NCI-H2196 (cell line): Measurements from ENCODE around the gene EEFSEC.

Source experiments
- DNase-seq: peaks from one replicate; lab custom pipeline; 2025; ENCODE audit not compliant: unreplicated experiment; lab: John Stamatoyannopoulos, UW

Gene EEFSEC

DNA sequence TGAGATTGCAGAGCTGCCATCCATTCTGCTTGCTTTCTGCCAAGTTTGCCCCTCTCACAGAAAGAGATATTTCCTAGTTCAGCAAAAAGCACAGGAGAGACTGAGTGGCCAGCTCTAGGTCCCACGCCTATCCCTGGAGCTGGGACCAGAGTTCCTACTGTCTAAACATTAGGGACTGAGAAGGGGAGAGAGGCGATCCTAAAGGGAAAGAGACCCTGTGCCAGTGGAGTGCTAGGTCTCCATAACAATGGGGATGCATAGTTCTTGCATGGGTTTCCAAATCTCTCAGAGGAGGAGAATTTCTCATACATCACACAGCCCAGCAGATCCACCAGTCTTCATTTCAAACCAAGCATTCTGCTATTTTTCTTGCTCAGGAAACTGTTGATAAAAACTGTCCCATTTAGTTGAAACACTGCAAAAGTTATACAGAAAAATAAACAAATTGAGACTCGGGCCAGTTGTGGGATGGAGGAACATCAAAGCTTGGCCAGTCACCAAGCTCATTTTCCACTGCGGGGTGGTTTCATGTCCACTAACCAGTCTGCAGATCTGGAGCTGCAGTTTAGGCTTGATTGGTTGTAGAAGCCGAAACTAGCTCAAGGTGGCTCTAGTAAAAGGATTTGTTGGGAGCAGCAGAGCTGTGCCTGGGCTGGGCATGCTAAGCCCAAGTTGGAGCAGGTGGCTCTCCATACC lies 62.7 kb downstream of the EEFSEC start:
- DNase-seq, result no peak

DNA sequence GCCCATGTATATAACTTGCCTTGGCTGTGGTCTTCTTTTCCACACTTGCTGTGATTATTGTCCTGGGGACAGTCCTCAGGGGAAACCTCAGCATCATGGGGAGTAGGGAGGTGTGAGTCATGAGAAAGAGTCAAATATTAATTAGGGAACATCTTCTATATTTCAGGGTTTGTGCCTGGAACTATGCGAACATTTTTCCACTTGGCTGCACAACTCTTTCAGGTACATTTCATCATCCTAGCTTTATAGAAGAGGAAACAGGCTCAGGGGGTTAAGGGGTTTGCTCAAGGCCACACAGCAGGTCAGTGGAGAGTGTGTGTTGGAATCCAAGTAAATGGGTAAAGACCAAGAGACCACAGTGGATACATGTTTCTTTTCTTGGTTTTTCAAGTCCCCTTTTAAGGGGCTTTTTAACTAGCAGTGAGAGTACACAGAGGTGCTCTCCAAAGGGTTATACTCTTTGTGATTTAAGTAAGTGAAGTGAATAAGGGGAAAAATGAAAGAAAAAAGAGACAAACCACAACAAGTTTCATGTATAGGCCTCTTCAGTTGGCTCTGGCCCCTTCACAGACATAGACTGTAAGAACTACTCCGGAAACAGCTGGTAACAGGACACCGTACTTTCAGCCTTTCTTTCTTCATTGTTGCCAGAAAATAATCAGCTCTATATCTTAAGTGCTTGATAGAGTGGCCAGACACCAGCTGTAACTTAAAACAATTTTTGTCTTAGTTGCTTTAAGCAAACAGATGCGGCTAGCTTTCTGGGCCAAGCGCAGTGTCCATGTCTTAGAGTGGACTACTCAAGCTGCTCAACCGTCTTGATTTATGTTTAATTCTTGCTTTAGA lies 64.6 kb downstream of the EEFSEC start:
- DNase-seq, result peak; percentile 67

- DNase-seq, result no peak
Observed at GRCh38 chr3:128218548-128219257, 65.4 kb downstream of the EEFSEC start.

- DNase-seq, result no peak
Observed at GRCh38 chr3:128221328-128221727, 68.0 kb downstream of the EEFSEC start.

DNA sequence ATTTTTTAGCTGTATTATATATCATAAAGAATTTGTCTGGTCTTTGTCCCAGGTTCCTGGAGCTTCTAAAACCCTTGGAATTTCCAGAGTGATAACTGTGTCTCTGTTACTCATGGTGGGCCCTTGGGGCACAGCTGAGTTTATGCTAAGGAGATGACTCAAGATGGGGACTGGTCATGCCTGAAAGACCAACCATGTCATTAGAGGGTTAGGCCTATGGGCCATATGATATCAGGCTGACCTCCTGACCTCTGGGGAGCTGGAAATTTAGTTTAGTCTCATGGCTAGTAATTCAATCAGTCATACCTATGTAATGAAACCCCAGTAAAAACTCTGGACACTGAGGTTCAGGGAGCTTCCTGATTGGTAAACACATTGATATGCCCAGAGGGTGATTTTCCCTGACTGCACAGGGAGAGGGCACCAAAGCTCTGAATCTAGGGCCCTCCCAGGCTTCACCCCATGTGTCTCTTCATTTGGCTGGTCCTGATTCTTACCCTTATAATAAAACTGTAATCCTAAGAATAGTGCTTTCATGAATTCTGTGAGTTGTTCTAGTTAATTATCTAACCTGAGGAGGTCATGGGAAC lies 69.6 kb downstream of the EEFSEC start:
- DNase-seq, result no peak

- DNase-seq, result no peak
Observed at GRCh38 chr3:128226186-128226725, 73.0 kb downstream of the EEFSEC start.

GRCh38 chr3:128226795-128227395 lies 73.6 kb downstream of the EEFSEC start:
- DNase-seq, result peak; percentile 35

- no peak for DNase-seq
Observed at GRCh38 chr3:128227507-128227906, 74.2 kb downstream of the EEFSEC start.

DNA sequence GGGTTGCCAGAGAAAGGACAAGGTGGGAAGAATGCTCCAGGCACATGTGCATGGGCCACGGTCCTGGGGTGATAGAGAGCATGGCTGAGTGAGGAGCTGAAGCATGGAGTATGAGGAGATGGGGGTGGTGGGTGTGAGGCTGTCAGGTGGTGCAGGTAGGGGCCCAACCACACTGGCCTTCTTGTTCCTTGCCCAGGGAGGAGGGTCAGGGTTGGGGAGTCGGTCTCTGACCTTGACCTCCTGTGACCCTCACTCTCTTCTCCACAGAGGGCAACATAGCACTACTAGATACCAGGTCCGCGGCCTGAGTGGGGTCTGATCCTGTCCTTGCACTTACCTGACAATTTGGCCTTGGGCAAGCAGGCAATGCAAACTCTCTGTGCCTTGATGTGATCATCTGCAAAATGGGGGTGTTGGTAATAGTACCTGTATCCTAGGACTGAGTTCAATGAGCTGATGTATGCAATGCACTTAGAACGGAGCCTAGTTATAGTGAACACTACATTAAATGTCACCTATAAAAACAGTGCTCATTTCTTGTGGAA lies 75.2 kb downstream of the EEFSEC start:
- no peak for DNase-seq

GRCh38 chr3:128229106-128229857 lies 76.0 kb downstream of the EEFSEC start:
- DNase-seq, result no peak

DNA sequence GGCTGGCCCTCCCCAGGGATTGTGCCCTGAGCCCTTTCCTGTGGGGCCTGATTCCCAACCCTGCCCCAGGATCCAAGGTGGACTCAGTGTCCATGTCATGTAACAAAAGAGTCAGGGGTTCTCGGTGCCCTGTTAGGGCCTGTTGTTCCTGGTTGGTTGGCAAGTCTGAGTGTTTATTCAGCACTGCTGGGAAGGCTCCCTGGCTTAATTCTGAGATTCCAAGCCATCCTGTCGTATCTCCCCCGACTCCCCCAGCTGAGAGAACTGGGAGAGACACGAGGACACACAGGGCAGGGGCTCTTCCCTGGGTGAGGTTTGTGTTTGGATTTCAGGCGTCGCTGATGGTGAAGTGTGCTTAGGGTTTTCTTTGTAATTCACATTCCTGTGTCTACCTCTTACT lies 78.3 kb downstream of the EEFSEC start:
- DNase-seq, result no peak

GRCh38 chr3:128232376-128233178 lies 79.3 kb downstream of the EEFSEC start:
- DNase-seq, result no peak

- DNase-seq, result no peak
Observed at GRCh38 chr3:128235207-128235926, 82.1 kb downstream of the EEFSEC start.

- DNase-seq, result peak; percentile 56
Observed at GRCh38 chr3:128236657-128237056, 83.4 kb downstream of the EEFSEC start.

DNA sequence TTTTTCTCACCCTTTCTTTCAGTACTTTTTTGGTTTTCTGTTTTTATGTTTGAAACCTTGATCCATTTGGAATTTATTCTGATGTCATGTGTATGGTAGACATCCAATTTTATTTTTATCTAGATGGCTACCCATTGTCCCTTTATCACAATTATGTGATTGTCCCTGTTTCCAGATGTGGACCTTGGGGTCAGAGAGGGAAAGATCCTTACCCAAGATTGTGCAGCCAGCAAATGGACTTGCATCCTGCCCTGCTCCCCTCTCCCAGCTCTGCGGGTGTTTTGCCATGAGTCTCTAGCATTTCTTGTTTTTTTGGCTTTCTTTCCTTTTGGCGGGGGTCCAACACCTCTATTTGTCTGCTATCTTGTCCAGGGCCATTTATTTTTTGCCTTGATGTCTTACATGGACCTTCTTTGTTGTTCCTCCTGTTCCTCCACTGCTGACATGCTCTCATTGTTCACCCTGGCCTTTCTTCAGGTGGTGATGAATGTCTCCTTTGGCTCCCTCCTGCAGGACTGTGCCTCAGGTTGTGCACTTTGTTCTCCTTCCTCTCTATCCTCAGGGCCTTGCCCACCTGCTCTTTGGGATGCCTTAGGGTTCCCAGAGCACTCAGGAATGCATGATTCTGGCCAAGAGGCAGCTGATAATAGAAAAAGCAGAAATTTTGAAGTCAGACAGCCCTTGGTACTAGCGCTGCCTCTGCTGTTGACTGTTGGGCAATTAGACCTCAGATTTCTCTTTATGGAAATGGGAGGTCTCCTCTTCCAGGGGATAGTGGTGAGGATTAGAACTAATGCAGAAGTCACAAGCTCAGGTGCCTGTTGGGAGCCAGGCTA lies 84.3 kb downstream of the EEFSEC start:
- no peak for DNase-seq

- DNase-seq, result peak; percentile 45
Observed at GRCh38 chr3:128238184-128238489, 84.9 kb downstream of the EEFSEC start.

DNA sequence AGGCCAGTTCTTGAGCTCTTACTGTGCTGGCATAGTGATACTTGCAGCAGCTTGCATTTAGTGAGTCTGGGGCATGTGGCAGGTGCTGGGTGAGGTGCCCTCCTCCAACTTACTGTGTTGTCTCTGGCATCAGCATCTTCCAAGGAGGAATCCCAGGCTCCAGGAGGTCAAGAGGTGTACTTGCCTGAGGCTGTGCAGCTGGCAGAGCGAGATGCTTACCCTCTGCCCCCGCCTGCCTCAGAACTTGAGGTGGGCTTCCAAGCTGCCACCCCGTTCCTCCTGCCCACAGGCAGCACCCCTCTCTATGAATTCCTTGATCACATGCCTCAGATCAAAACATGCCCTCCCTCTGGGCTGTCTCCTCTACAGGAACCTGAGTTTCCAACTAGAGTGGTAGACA lies 86.0 kb downstream of the EEFSEC start:
- no peak for DNase-seq

DNA sequence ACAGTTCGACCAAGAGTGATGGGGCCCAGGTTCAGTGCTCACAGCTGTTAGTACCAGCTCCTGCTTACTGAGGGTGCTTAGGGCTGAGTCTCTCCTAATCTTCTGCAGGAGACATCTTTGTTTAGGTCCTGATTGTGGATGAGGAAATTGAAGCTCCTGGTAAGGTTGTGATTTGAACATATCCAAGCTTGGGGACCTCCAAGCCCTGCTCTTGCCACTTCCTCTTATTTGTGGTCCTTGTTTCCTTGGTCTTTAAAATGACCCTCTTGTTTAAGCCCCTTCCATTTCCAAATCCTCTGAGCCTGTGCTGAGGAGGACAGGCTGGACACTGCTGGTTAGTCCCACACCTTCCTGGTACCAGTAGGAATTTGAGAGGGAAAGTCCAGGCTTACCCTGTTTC lies 87.0 kb downstream of the EEFSEC start:
- DNase-seq, result no peak
